ENCODE results near the gene TEX9.

- TF ChIP-seq POLR2A (IDR thresholded peaks at IDR 0.05) (no peak), CTCF (IDR thresholded peaks at IDR 0.05) (no peak)
Measured at GRCh38 chr15:56323435-56323834, 41.8 kb upstream of the TEX9 start.

All from testis (tissue), 2 donors.